OCI-LY1 (cell line): ENCODE data around the gene ATP11A.

Source experiments
- H2AFZ ChIP-seq: fragments of 200-600 bp; sonication (generic), shearing (Covaris generic); 2 replicates; pipeline ENCODE4 v1.6.0; 2014; ENCODE audit warnings: antibody characterized with exemption, mild to moderate bottlenecking, low read length
- H3F3A ChIP-seq: fragments of 200-600 bp; sonication (generic), shearing (Covaris generic); 2 replicates; pipeline ENCODE4 v1.6.0; 2014; ENCODE audit warnings: mild to moderate bottlenecking, antibody characterized with exemption, low read length, moderate library complexity; ENCODE audit not compliant: insufficient read depth
- H3K27ac ChIP-seq: fragments of 200-600 bp; sonication (generic); 2 replicates; pipeline ENCODE4 v1.5.1; 2014; ENCODE audit warnings: low read length, mixed run types, mild to moderate bottlenecking, low read depth; ENCODE audit not compliant: poor library complexity, severe bottlenecking
- H3K27me3 ChIP-seq: fragments of 200-600 bp; sonication (generic); 2 replicates; pipeline ENCODE4 v1.6.0; 2014; ENCODE audit warnings: antibody characterized with exemption, mild to moderate bottlenecking, low read length, moderate library complexity; ENCODE audit not compliant: insufficient read depth
- H3K36me3 ChIP-seq: fragments of 200-600 bp; sonication (generic); 2 replicates; pipeline ENCODE4 v1.6.1; 2014; ENCODE audit warnings: mild to moderate bottlenecking, antibody characterized with exemption, low read length, moderate library complexity, mixed read lengths; ENCODE audit not compliant: insufficient read depth
- H3K4me1 ChIP-seq: fragments of 200-600 bp; sonication (generic); 2 replicates; pipeline ENCODE4 v1.5.1; 2014; ENCODE audit warnings: mild to moderate bottlenecking, low read length, moderate library complexity; ENCODE audit not compliant: insufficient read depth, severe bottlenecking
- H3K4me2 ChIP-seq: fragments of 200-600 bp; sonication (generic), shearing (Covaris generic); 2 replicates; pipeline ENCODE4 v1.6.1; 2014; ENCODE audit warnings: low read length
- H3K4me3 ChIP-seq: fragments of 200-600 bp; sonication (generic); 2 replicates; pipeline ENCODE4 v1.5.1; 2014; ENCODE audit warnings: low read length, low read depth, mild to moderate bottlenecking, mixed read lengths; ENCODE audit not compliant: poor library complexity, severe bottlenecking
- H3K79me2 ChIP-seq: fragments of 200-600 bp; shearing (Covaris generic); 2 replicates; pipeline ENCODE4 v1.6.1; 2016; ENCODE audit warnings: mixed run types, low read length, mixed read lengths; ENCODE audit not compliant: insufficient read depth
- H3K9ac ChIP-seq: fragments of 200-600 bp; sonication (generic), shearing (Covaris generic); 2 replicates; pipeline ENCODE4 v1.6.1; 2014; ENCODE audit warnings: mild to moderate bottlenecking, low read length, mixed read lengths
- H3K9me2 ChIP-seq: fragments of 200-600 bp; sonication (generic), shearing (Covaris generic); 2 replicates; pipeline ENCODE4 v1.6.1; 2014; ENCODE audit warnings: low read depth, mild to moderate bottlenecking, low read length, mixed read lengths
- H3K9me3 ChIP-seq: fragments of 200-600 bp; shearing (Covaris generic); 2 replicates; pipeline ENCODE4 v1.6.1; 2014; ENCODE audit warnings: low read length, mixed read lengths
- H4K20me1 ChIP-seq: fragments of 200-600 bp; sonication (generic), shearing (Covaris generic); 2 replicates; pipeline ENCODE4 v1.6.0; 2016; ENCODE audit warnings: mild to moderate bottlenecking, low read length; ENCODE audit not compliant: insufficient read depth
- CTCF ChIP-seq: fragments of 200-600 bp; sonication (generic), shearing (Covaris generic); IDR thresholded peaks from 2 replicates; pipeline ENCODE4 v1.5.1; 2017; ENCODE audit warnings: mild to moderate bottlenecking, antibody characterized with exemption, low read length, moderate library complexity, mixed read lengths
- EZH2 ChIP-seq: fragments of 200-600 bp; sonication (generic), shearing (Covaris generic); IDR thresholded peaks from 2 replicates; pipeline ENCODE4 v1.8.0; 2017; ENCODE audit warnings: borderline replicate concordance, mixed run types, mild to moderate bottlenecking, antibody characterized with exemption, low read length, moderate library complexity, mixed read lengths

ATP11A gene

GRCh38 chr13:112757759-112758086 lies 67.9 kb downstream of the ATP11A start:
- Histone ChIP-seq H3K4me3 (no peak overlapping the region), H3K36me3 (no peaks in the 10 kb centered on the region), H3K79me2 (no peaks in the 10 kb centered on the region), H4K20me1 (no peaks in the 10 kb centered on the region), H3K4me2 (no peak overlapping the region), H3K9me2 (no peaks in the 10 kb centered on the region), H3K9ac (no peak overlapping the region), H3K4me1 (no peaks in the 10 kb centered on the region), H2AFZ (no peak overlapping the region), H3K9me3 (peaks cover 8% of the 10 kb centered on the region), H3K27me3 (peaks cover 13% of the 10 kb centered on the region), H3K27ac (no peak overlapping the region), H3F3A (no peaks in the 10 kb centered on the region)
- no peak for TF ChIP-seq EZH2
- no peak for TF ChIP-seq CTCF

- peaks cover 8% of the 10 kb centered on the region for H3K9me3 ChIP-seq
- peaks cover 13% of the 10 kb centered on the region; the same call in 1 of the 2 replicates for H3K27me3 ChIP-seq
- no peak overlapping the region for H3K9ac ChIP-seq
- no peak overlapping the region for H3K27ac ChIP-seq
- no peaks in the 10 kb centered on the region for H3K79me2 ChIP-seq
- H3K36me3 ChIP-seq, result no peaks in the 10 kb centered on the region
- H3F3A ChIP-seq, result no peaks in the 10 kb centered on the region
- H2AFZ ChIP-seq, result no peak overlapping the region
- H3K9me2 ChIP-seq, result no peaks in the 10 kb centered on the region
- TF ChIP-seq CTCF, result no peak
- TF ChIP-seq EZH2, result no peak
- H3K4me3 ChIP-seq, result no peak overlapping the region
- no peak overlapping the region for H3K4me2 ChIP-seq
- no peaks in the 10 kb centered on the region for H4K20me1 ChIP-seq
- H3K4me1 ChIP-seq, result no peaks in the 10 kb centered on the region
Measured at GRCh38 chr13:112759053-112759452, 69.2 kb downstream of the ATP11A start.

GRCh38 chr13:112759827-112760226 lies 70.0 kb downstream of the ATP11A start:
- no peaks in the 10 kb centered on the region for H3F3A ChIP-seq
- H3K4me2 ChIP-seq, result no peak overlapping the region
- no peaks in the 10 kb centered on the region for H3K79me2 ChIP-seq
- no peak for TF ChIP-seq EZH2
- no peaks in the 10 kb centered on the region for H3K9me2 ChIP-seq
- H3K36me3 ChIP-seq, result no peaks in the 10 kb centered on the region
- no peak overlapping the region for H2AFZ ChIP-seq
- H3K27ac ChIP-seq, result no peak overlapping the region
- peaks cover 8% of the 10 kb centered on the region for H3K9me3 ChIP-seq
- no peaks in the 10 kb centered on the region for H3K4me1 ChIP-seq
- H3K27me3 ChIP-seq, result peaks cover 13% of the 10 kb centered on the region; the same call in 1 of the 2 replicates
- no peaks in the 10 kb centered on the region for H4K20me1 ChIP-seq
- no peak overlapping the region for H3K4me3 ChIP-seq
- no peak overlapping the region for H3K9ac ChIP-seq

GRCh38 chr13:112760435-112760834 lies 70.6 kb downstream of the ATP11A start:
- Histone ChIP-seq H3F3A (no peaks in the 10 kb centered on the region), H3K79me2 (no peaks in the 10 kb centered on the region), H4K20me1 (no peaks in the 10 kb centered on the region), H3K27me3 (peaks cover 13% of the 10 kb centered on the region; the same call in 1 of the 2 replicates), H3K4me2 (no peak overlapping the region), H3K4me3 (no peak overlapping the region), H3K27ac (no peak overlapping the region), H3K4me1 (no peaks in the 10 kb centered on the region), H3K36me3 (no peaks in the 10 kb centered on the region), H3K9me3 (peaks cover 8% of the 10 kb centered on the region), H3K9ac (no peak overlapping the region), H3K9me2 (no peaks in the 10 kb centered on the region), H2AFZ (no peak overlapping the region)
- TF ChIP-seq EZH2, result no peak
- TF ChIP-seq CTCF, result no peak
